Keratinocyte (primary cell): ENCODE data around the gene TMEM183A. TPM values are rescaled to one million over a fixed set of nuclear protein-coding genes. Genes with fewer than 3 reads are reported as not detected.

Experiments
- DNase-seq: peaks from one replicate; pipeline ENCODE4 v3.0.0-alpha.2; 2011; ENCODE audit warnings: low read depth, missing footprints, low spot score
- FAIRE-seq: peaks from 2 replicates; lab custom pipeline; 2011; peaks lifted over from hg19 to GRCh38; lab: Jason Lieb, UNC
- H2AFZ ChIP-seq: 2 replicates; pipeline ENCODE4 v1.6.0; 2012; ENCODE audit warnings: low read length, control low read depth, inconsistent platforms; ENCODE audit not compliant: control insufficient read depth
- H3K27ac ChIP-seq: 2 replicates; pipeline ENCODE4 v1.5.1; 2011; ENCODE audit warnings: low read length; ENCODE audit not compliant: control insufficient read depth, insufficient read depth
- H3K27me3 ChIP-seq: 3 replicates; pipeline ENCODE4 v1.6.0; 2011; ENCODE audit warnings: low read length; ENCODE audit not compliant: control insufficient read depth, insufficient read depth; ENCODE audit errors: extremely low read depth
- H3K36me3 ChIP-seq, 2 experiments: 2 replicates in 1 of 2; 3 replicates in 1 of 2; pipeline ENCODE4 v1.5.1; 2011; ENCODE audit warnings: low read length in 2 of 2, mild to moderate bottlenecking in 1 of 2; ENCODE audit not compliant: control insufficient read depth in 2 of 2, insufficient read depth in 2 of 2; ENCODE audit errors: extremely low read depth in 1 of 2
- H3K4me1 ChIP-seq: 3 replicates; pipeline ENCODE4 v1.5.1; 2011; ENCODE audit warnings: low read length; ENCODE audit not compliant: control insufficient read depth, insufficient read depth; ENCODE audit errors: extremely low read depth
- H3K4me2 ChIP-seq: 3 replicates; pipeline ENCODE4 v1.6.0; 2011; ENCODE audit warnings: low read depth, low read length; ENCODE audit not compliant: control insufficient read depth, insufficient read depth; ENCODE audit errors: extremely low read depth
- H3K4me3 ChIP-seq, 3 experiments: fragments of 200-600 bp in 1 of 3; sonication (generic) in 1 of 3; 2 replicates in 2 of 3; 3 replicates in 1 of 3; pipeline ENCODE4 v1.5.1; 2011 to 2016; ENCODE audit warnings: low read length in 3 of 3, mild to moderate bottlenecking in 3 of 3, control low read depth in 2 of 3, inconsistent platforms in 1 of 3, low read depth in 1 of 3, mixed read lengths in 1 of 3, mixed run types in 1 of 3, moderate library complexity in 1 of 3; ENCODE audit not compliant: control insufficient read depth in 2 of 3, insufficient read depth in 2 of 3; ENCODE audit errors: extremely low read depth in 1 of 3
- H3K79me2 ChIP-seq: 2 replicates; pipeline ENCODE4 v1.6.0; 2012; ENCODE audit warnings: low read length; ENCODE audit not compliant: control insufficient read depth, insufficient read depth
- H3K9ac ChIP-seq: 3 replicates; pipeline ENCODE4 v1.6.0; 2011; ENCODE audit warnings: low read length; ENCODE audit not compliant: control insufficient read depth, insufficient read depth; ENCODE audit errors: extremely low read depth
- H3K9me1 ChIP-seq: 3 replicates; pipeline ENCODE4 v1.6.0; 2011; ENCODE audit warnings: low read length; ENCODE audit not compliant: control insufficient read depth, insufficient read depth; ENCODE audit errors: extremely low read depth
- H3K9me3 ChIP-seq: 2 replicates; pipeline ENCODE4 v1.5.1; 2012; ENCODE audit warnings: low read depth, low read length; ENCODE audit not compliant: control insufficient read depth
- H4K20me1 ChIP-seq: 3 replicates; pipeline ENCODE4 v1.6.0; 2011; ENCODE audit warnings: low read length; ENCODE audit not compliant: control insufficient read depth, insufficient read depth; ENCODE audit errors: extremely low read depth
- EZH2 ChIP-seq: IDR thresholded peaks from one replicate; pipeline ENCODE4 v1.6.1; 2012; ENCODE audit warnings: inconsistent platforms, mild to moderate bottlenecking, low read length, moderate library complexity
- dilution Hi-C: fragments of 300-500 bp; cut with MboI; formaldehyde crosslinking; loops from one replicate; pipeline ENCODE4 v1.7.0; 2020; ENCODE audit warnings: low sequenced_read_pairs; ENCODE audit not compliant: extremely low pct_ligation_motif_present
- polyA plus RNA-seq, 5 experiments: library from polyadenylated mRNA; depleted of rRNA in 3 of 5; stranded (reverse) in 3 of 5; stranded (forward) in 1 of 5; unstranded in 1 of 5; fragments of >200 nt; gene quantifications; 1 replicate in 1 of 5; 2 replicates in 3 of 5; 3 replicates in 1 of 5; pipeline versions ENCODE4 v1.2.1 to v1.2.3, GENCODE V29; 2011 to 2012; ENCODE audit warnings: missing spikeins in 2 of 5, low read depth in 1 of 5, low replicate concordance in 1 of 5
- TF ChIP-seq, protein P1 (sequence below), 3 experiments: IDR thresholded peaks in 1 of 3; conservative IDR thresholded peaks in 1 of 3; optimal IDR thresholded peaks in 1 of 3; 2 replicates in 2 of 3; 3 replicates in 1 of 3; pipeline versions ENCODE3 to v1.5.1; 2011; ENCODE audit warnings: low read length in 3 of 3, mild to moderate bottlenecking in 3 of 3, moderate library complexity in 2 of 3, control low read depth in 1 of 3, inconsistent platforms in 1 of 3; ENCODE audit not compliant: insufficient read depth in 2 of 3; ENCODE audit errors: extremely low read depth in 1 of 3

TMEM183A gene
- polyA plus RNA-seq, 1 donor (not counting 4 experiments of a cell fraction or from before 2014, with no cell fraction given): 88.2 TPM

DNA sequence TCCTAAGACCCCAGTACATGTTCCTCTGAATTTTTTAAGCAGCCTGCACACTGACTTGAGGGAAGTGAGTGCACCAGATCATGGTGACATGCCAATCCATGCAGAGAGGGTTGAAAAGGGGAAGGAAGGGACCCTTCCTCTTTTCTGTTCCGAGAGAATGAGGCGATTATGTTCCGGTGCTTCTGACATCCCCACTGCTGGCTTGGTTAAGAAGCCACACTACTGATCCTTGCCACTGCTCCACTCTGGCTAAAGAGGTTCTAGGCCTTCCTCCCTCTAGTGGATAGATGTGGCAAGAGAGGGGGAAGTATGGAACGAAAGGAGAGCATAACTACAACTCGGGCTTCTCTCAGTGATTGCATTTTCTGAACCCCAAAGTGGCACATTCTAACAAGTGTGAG is 38.3 kb upstream of the TMEM183A start:
- no peak overlapping the region for H3K27ac ChIP-seq
- no peaks in the 10 kb centered on the region for H3K9me3 ChIP-seq
- H3K4me1 ChIP-seq: peaks cover 35% of the 10 kb centered on the region
- peaks cover 2 to 8% of the 10 kb centered on the region in 2 experiments for H3K36me3 ChIP-seq
- no peaks in the 10 kb centered on the region for H3K27me3 ChIP-seq
- no peak overlapping the region for H3K4me3 ChIP-seq
- H3K9me1 ChIP-seq: no peaks in the 10 kb centered on the region
- DNase-seq (no peak), FAIRE-seq (peak; percentile 70)
- no peaks in the 10 kb centered on the region for H4K20me1 ChIP-seq
- peak overlapping the region; percentile 2 for H3K4me2 ChIP-seq
- peaks cover 14% of the 10 kb centered on the region for H3K79me2 ChIP-seq
- no peak for TF ChIP-seq EZH2
- TF ChIP-seq, protein P1, sequence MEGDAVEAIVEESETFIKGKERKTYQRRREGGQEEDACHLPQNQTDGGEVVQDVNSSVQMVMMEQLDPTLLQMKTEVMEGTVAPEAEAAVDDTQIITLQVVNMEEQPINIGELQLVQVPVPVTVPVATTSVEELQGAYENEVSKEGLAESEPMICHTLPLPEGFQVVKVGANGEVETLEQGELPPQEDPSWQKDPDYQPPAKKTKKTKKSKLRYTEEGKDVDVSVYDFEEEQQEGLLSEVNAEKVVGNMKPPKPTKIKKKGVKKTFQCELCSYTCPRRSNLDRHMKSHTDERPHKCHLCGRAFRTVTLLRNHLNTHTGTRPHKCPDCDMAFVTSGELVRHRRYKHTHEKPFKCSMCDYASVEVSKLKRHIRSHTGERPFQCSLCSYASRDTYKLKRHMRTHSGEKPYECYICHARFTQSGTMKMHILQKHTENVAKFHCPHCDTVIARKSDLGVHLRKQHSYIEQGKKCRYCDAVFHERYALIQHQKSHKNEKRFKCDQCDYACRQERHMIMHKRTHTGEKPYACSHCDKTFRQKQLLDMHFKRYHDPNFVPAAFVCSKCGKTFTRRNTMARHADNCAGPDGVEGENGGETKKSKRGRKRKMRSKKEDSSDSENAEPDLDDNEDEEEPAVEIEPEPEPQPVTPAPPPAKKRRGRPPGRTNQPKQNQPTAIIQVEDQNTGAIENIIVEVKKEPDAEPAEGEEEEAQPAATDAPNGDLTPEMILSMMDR (optimal IDR thresholded peaks at IDR 0.05 in 1 of 3, IDR thresholded peaks at IDR 0.05 in 1 of 3, conservative IDR thresholded peaks at IDR 0.05 in 1 of 3; ENCODE audit: extremely low read depth in 1 of 3, insufficient read depth in 2 of 3, low read length in 3 of 3): peak; percentile 76 to 85 (median 85)
- no peak overlapping the region for H3K9ac ChIP-seq
- peak overlapping the region; percentile 23 for H2AFZ ChIP-seq
- dilution Hi-C loops: no loop called here

DNA sequence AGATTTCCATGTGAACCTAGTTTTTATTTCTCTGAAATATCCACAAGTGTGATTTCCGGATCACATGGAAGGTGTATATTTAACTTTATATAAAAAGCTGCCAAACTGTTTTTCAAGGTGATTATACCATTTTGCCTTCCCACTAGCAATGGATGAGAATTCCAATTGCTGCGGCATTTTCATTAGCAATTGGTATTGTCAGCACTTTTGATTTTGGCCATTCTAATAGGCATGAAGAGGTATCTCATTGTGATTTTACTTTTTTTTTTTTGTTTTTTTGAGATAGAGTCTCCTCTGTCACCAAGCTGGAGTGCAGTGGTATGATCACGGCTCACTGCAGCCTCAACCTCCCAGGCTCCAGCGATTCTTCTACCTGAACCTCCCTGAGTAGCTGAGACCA is 35.1 kb upstream of the TMEM183A start:
- no peak overlapping the region for H3K4me3 ChIP-seq
- no peak overlapping the region for H3K4me2 ChIP-seq
- no peak overlapping the region for H3K9ac ChIP-seq
- no peak overlapping the region for H3K27ac ChIP-seq
- H3K4me1 ChIP-seq: peaks cover 11% of the 10 kb centered on the region
- H4K20me1 ChIP-seq: no peaks in the 10 kb centered on the region
- no peaks in the 10 kb centered on the region for H3K9me3 ChIP-seq
- no peak overlapping the region for H2AFZ ChIP-seq
- FAIRE-seq (no peak), DNase-seq (no peak)
- dilution Hi-C loops: no loop called here
- peaks cover under 1% of the 10 kb centered on the region for H3K79me2 ChIP-seq
- no peaks in the 10 kb centered on the region for H3K27me3 ChIP-seq
- H3K36me3 ChIP-seq: no peaks in the 10 kb centered on the region
- TF ChIP-seq EZH2: no peak
- TF ChIP-seq, protein P1 (optimal IDR thresholded peaks at IDR 0.05 in 1 of 3, IDR thresholded peaks at IDR 0.05 in 1 of 3, conservative IDR thresholded peaks at IDR 0.05 in 1 of 3; ENCODE audit: extremely low read depth in 1 of 3, insufficient read depth in 2 of 3, low read length in 3 of 3): no peak
- H3K9me1 ChIP-seq: no peaks in the 10 kb centered on the region
